Measurements from ENCODE around the gene ABT1.

GRCh38 chr6:26571592-26572296 is 25.0 kb upstream of the ABT1 start:
- TF ChIP-seq, protein P1, sequence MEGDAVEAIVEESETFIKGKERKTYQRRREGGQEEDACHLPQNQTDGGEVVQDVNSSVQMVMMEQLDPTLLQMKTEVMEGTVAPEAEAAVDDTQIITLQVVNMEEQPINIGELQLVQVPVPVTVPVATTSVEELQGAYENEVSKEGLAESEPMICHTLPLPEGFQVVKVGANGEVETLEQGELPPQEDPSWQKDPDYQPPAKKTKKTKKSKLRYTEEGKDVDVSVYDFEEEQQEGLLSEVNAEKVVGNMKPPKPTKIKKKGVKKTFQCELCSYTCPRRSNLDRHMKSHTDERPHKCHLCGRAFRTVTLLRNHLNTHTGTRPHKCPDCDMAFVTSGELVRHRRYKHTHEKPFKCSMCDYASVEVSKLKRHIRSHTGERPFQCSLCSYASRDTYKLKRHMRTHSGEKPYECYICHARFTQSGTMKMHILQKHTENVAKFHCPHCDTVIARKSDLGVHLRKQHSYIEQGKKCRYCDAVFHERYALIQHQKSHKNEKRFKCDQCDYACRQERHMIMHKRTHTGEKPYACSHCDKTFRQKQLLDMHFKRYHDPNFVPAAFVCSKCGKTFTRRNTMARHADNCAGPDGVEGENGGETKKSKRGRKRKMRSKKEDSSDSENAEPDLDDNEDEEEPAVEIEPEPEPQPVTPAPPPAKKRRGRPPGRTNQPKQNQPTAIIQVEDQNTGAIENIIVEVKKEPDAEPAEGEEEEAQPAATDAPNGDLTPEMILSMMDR (conservative IDR thresholded peaks at IDR 0.05; ENCODE audit: low read depth in 2 of 2): no peak
- TF ChIP-seq CREB1 (CRISPR knock-in tag; IDR thresholded peaks at IDR 0.05; ENCODE audit: low read depth) (peak; percentile 75), REST (IDR thresholded peaks at IDR 0.05; ENCODE audit: unreplicated experiment) (no peak), ZNF114 (CRISPR knock-in tag; IDR thresholded peaks at IDR 0.05) (0 out of 2 replicates have a peak, but pooled peaks have one; percentile 76)
